Uterus (tissue), 2 donors: ENCODE data around the gene GPR17.

Experiments used
- CTCF ChIP-seq, 4 experiments: fragments of 200-600 bp in 2 of 4; fragments of 450-650 bp in 2 of 4; sonication (generic) in 2 of 4; IDR thresholded peaks; one replicate each; pipeline ENCODE4 v1.5.1; 2016 to 2019; ENCODE audit warnings: antibody characterized with exemption in 4 of 4, mild to moderate bottlenecking in 2 of 4, moderate library complexity in 1 of 4
- POLR2A ChIP-seq, 2 donors: fragments of 450-650 bp; IDR thresholded peaks; one replicate each; pipeline ENCODE4 v1.6.1; 2016; ENCODE audit warnings: antibody characterized with exemption in 2 of 2, mild to moderate bottlenecking in 1 of 2, moderate library complexity in 1 of 2

GRCh38 chr2:127700527-127701192 lies 54.7 kb downstream of the GPR17 start:
- TF ChIP-seq CTCF (IDR thresholded peaks at IDR 0.05) (no peak), POLR2A (IDR thresholded peaks at IDR 0.05) (no peak)
